Mesendoderm (in vitro differentiated cells): Measurements from ENCODE around the gene PPEF1.

Source experiments
- DNase-seq: peaks from one replicate; pipeline ENCODE4 v3.0.0; 2013
- H2AK5ac ChIP-seq: 2 replicates; pipeline ENCODE4 v1.6.1; 2013; ENCODE audit warnings: low read length, inconsistent platforms
- H2BK120ac ChIP-seq: 2 replicates; pipeline ENCODE4 v1.6.1; 2013; ENCODE audit warnings: low read depth, mild to moderate bottlenecking, low read length, moderate library complexity, mixed read lengths
- H2BK15ac ChIP-seq: replicated peaks from 2 replicates; pipeline ENCODE4 v1.6.1; 2013; ENCODE audit warnings: low read depth, mild to moderate bottlenecking, moderate library complexity
- H2BK5ac ChIP-seq: 2 replicates; pipeline ENCODE4 v1.6.1; 2013; ENCODE audit warnings: low read length, inconsistent platforms
- H3K18ac ChIP-seq: 2 replicates; pipeline ENCODE4 v1.6.1; 2013; ENCODE audit warnings: mild to moderate bottlenecking, low read length, mixed read lengths
- H3K23ac ChIP-seq: one replicate; pipeline ENCODE4 v1.6.1; 2013; ENCODE audit warnings: low read length
- H3K27ac ChIP-seq: 2 replicates; pipeline ENCODE4 v1.5.1; 2013; ENCODE audit warnings: low read depth, mild to moderate bottlenecking, inconsistent platforms, low read length, moderate library complexity
- H3K27me3 ChIP-seq: 2 replicates; pipeline ENCODE4 v1.6.1; 2013; ENCODE audit warnings: low read length, control low read depth, mild to moderate bottlenecking, inconsistent platforms; ENCODE audit not compliant: insufficient read depth, poor library complexity
- H3K36me3 ChIP-seq: 2 replicates; pipeline ENCODE4 v1.6.1; 2013; ENCODE audit warnings: low read length, inconsistent platforms; ENCODE audit not compliant: control insufficient read depth, insufficient read depth
- H3K4ac ChIP-seq: one replicate; pipeline ENCODE4 v1.6.1; 2013; ENCODE audit warnings: low read depth, mild to moderate bottlenecking, low read length, moderate library complexity
- H3K4me1 ChIP-seq: 2 replicates; pipeline ENCODE4 v1.6.1; 2013; ENCODE audit warnings: low read depth, low read length, inconsistent platforms; ENCODE audit not compliant: control insufficient read depth
- H3K4me2 ChIP-seq: 2 replicates; pipeline ENCODE4 v1.6.1; 2013; ENCODE audit warnings: low read length
- H3K4me3 ChIP-seq: 2 replicates; pipeline ENCODE4 v1.5.1; 2013; ENCODE audit warnings: mild to moderate bottlenecking, low read length
- H3K56ac ChIP-seq: one replicate; pipeline ENCODE4 v1.6.1; 2013; ENCODE audit warnings: low read length
- H3K79me1 ChIP-seq: 2 replicates; pipeline ENCODE4 v1.6.1; 2013; ENCODE audit warnings: low read length, inconsistent platforms
- H3K79me2 ChIP-seq: 2 replicates; pipeline ENCODE4 v1.6.1; 2013; ENCODE audit warnings: mild to moderate bottlenecking, low read length; ENCODE audit not compliant: control insufficient read depth, insufficient read depth
- H3K9ac ChIP-seq: 2 replicates; pipeline ENCODE4 v1.6.1; 2013; ENCODE audit warnings: low read length, inconsistent platforms
- H4K5ac ChIP-seq: one replicate; pipeline ENCODE4 v1.6.1; 2013; ENCODE audit warnings: low read length
- H4K8ac ChIP-seq: one replicate; pipeline ENCODE4 v1.6.1; 2013; ENCODE audit warnings: low read depth, mild to moderate bottlenecking, control low read depth, low read length, moderate library complexity
- WGBS: extraction: QIAGEN DNeasy Blood & Tissue Kit; methylation state at CpG from one replicate; pipeline ENCODE4 v1.1.7; 2013; ENCODE audit warnings: low lambda C conversion rate, missing lambda C conversion rate; ENCODE audit not compliant: insufficient coverage; ENCODE audit errors: extremely low coverage; 5-methylcytosine and 5-hydroxymethylcytosine counted together

The PPEF1 gene

GRCh38 chrX:18875256-18875878 is 167.9 kb downstream of the PPEF1 start:
- no peak overlapping the region for H4K5ac ChIP-seq
- no peaks in the 10 kb centered on the region for H3K79me2 ChIP-seq
- no peaks in the 10 kb centered on the region for H3K4me1 ChIP-seq
- H3K23ac ChIP-seq = no peak overlapping the region
- H3K18ac ChIP-seq = no peak overlapping the region
- no CpG with 5 or more reads among the region's 15 CpGs for WGBS
- H2AK5ac ChIP-seq = no peak overlapping the region
- no peak overlapping the region for H3K4me3 ChIP-seq
- no peak overlapping the region for H3K56ac ChIP-seq
- H3K9ac ChIP-seq = no peak overlapping the region
- no peak overlapping the region for H2BK120ac ChIP-seq
- H3K79me1 ChIP-seq = no peaks in the 10 kb centered on the region
- no peak overlapping the region for H3K4me2 ChIP-seq
- H3K27me3 ChIP-seq = no peaks in the 10 kb centered on the region
- no peak overlapping the region for H3K27ac ChIP-seq
- H3K36me3 ChIP-seq = no peaks in the 10 kb centered on the region
- no peak overlapping the region for H2BK15ac ChIP-seq
- H3K4ac ChIP-seq = no peak overlapping the region
- H4K8ac ChIP-seq = no peak overlapping the region
- no peak for DNase-seq
- H2BK5ac ChIP-seq = no peak overlapping the region

GRCh38 chrX:18877469-18877868 is 170.0 kb downstream of the PPEF1 start:
- no peaks in the 10 kb centered on the region for H3K36me3 ChIP-seq
- H3K4me1 ChIP-seq = no peaks in the 10 kb centered on the region
- no peak overlapping the region for H2BK120ac ChIP-seq
- H3K9ac ChIP-seq = no peak overlapping the region
- no peak overlapping the region for H2BK5ac ChIP-seq
- H3K4me3 ChIP-seq = no peak overlapping the region
- no peak overlapping the region for H3K23ac ChIP-seq
- H3K4me2 ChIP-seq = no peak overlapping the region
- no peak overlapping the region for H3K4ac ChIP-seq
- H3K18ac ChIP-seq = no peak overlapping the region
- no peak overlapping the region for H4K8ac ChIP-seq
- H3K79me2 ChIP-seq = no peaks in the 10 kb centered on the region
- no CpG with 5 or more reads among the region's 7 CpGs for WGBS
- no peak overlapping the region for H4K5ac ChIP-seq
- H3K27ac ChIP-seq = no peak overlapping the region
- no peak overlapping the region for H2AK5ac ChIP-seq
- no peak overlapping the region for H3K56ac ChIP-seq
- H2BK15ac ChIP-seq = no peak overlapping the region
- no peaks in the 10 kb centered on the region for H3K79me1 ChIP-seq
- DNase-seq = no peak
- H3K27me3 ChIP-seq = no peaks in the 10 kb centered on the region
